ENCODE data around the gene GUCY2D.
A peak's percentile ranks its signal among the peaks of the same experiment; 100 is the strongest.

DNA sequence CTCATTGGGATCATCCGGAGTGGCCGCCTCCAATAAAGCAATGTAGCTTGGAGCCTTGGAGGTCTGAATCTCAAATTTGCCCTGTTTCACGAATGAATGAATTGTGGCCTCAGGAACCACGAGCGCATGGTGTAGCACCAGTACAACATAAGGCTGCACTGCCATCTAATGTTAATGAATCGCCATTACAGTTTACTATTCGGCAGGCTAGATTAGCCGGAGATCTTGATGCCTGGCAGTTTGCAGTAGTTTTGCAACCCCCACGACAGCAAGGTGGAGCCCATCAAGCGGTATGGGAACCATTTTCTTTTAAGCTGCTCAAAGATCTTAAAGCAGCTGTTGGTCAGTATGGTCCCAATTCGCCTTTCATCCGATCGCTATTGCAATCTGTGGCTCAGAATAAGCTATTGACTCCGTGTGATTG is 55.3 kb downstream of the GUCY2D start:
- TF ChIP-seq CTCF (optimal IDR thresholded peaks at IDR 0.05 in 1 of 3, IDR thresholded peaks at IDR 0.05 in 1 of 3, conservative IDR thresholded peaks at IDR 0.05 in 1 of 3; ENCODE audit: extremely low read depth in 1 of 3, insufficient read depth in 2 of 3, low read length in 3 of 3) (peak; percentile 65 to 94 (median 80)), EZH2 (IDR thresholded peaks at IDR 0.05; ENCODE audit: low read length) (no peak)

All from keratinocyte (primary cell).